H9 (cell line): ENCODE results near the gene KIF6. TPM values are rescaled to one million over a fixed set of nuclear protein-coding genes. Genes with fewer than 3 reads are reported as not detected.

Experiments used
- DNase-seq: peaks from one replicate; pipeline ENCODE4 v3.0.0-alpha.2; 2017
- H2AFZ ChIP-seq: one replicate; pipeline ENCODE4 v1.6.1; 2013; ENCODE audit warnings: mild to moderate bottlenecking, low read length, control low read depth, moderate library complexity
- H2AK5ac ChIP-seq: 2 replicates; pipeline ENCODE4 v1.6.1; 2013; ENCODE audit warnings: low read length, control low read depth, mixed read lengths; ENCODE audit not compliant: insufficient read length
- H2BK120ac ChIP-seq: one replicate; pipeline ENCODE4 v1.6.1; 2013; ENCODE audit warnings: low read depth, mild to moderate bottlenecking, low read length, control low read depth, inconsistent platforms; ENCODE audit not compliant: poor library complexity, severe bottlenecking
- H2BK12ac ChIP-seq: 2 replicates; pipeline ENCODE4 v1.6.1; 2013; ENCODE audit warnings: low read length, control low read depth, mixed read lengths, low read depth; ENCODE audit not compliant: insufficient read length
- H2BK15ac ChIP-seq: 2 replicates; pipeline ENCODE4 v1.6.1; 2013; ENCODE audit warnings: low read depth, low read length, control low read depth
- H2BK20ac ChIP-seq: one replicate; pipeline ENCODE4 v1.6.1; 2013; ENCODE audit warnings: low read depth, mild to moderate bottlenecking, low read length, control low read depth, inconsistent platforms; ENCODE audit not compliant: poor library complexity, severe bottlenecking
- H2BK5ac ChIP-seq: 2 replicates; pipeline ENCODE4 v1.6.1; 2013; ENCODE audit warnings: low read length, control low read depth, mixed read lengths; ENCODE audit not compliant: insufficient read length
- H3K14ac ChIP-seq: 2 replicates; pipeline ENCODE4 v1.6.1; 2013; ENCODE audit warnings: low read length, control low read depth; ENCODE audit not compliant: insufficient read depth
- H3K18ac ChIP-seq: 2 replicates; pipeline ENCODE4 v1.6.1; 2013; ENCODE audit warnings: low read depth, mild to moderate bottlenecking, mixed read lengths, low read length, control low read depth; ENCODE audit not compliant: insufficient read length
- H3K23ac ChIP-seq: 2 replicates; pipeline ENCODE4 v1.6.1; 2013; ENCODE audit warnings: low read length, control low read depth, mixed read lengths, low read depth; ENCODE audit not compliant: insufficient read length
- H3K23me2 ChIP-seq: 2 replicates; pipeline ENCODE4 v1.6.1; 2013; ENCODE audit warnings: low read depth, mild to moderate bottlenecking, mixed read lengths, low read length, control low read depth; ENCODE audit not compliant: insufficient read length, poor library complexity, severe bottlenecking
- H3K27ac ChIP-seq: 2 replicates; pipeline ENCODE4 v1.5.1; 2013; ENCODE audit warnings: low read length, control low read depth, mixed read lengths, low read depth; ENCODE audit not compliant: insufficient read length
- H3K27me3 ChIP-seq: 2 replicates; pipeline ENCODE4 v1.6.1; 2013; ENCODE audit warnings: low read length, control low read depth, inconsistent platforms; ENCODE audit not compliant: insufficient read depth
- H3K4ac ChIP-seq: 2 replicates; pipeline ENCODE4 v1.6.1; 2013; ENCODE audit warnings: low read depth, mild to moderate bottlenecking, control low read depth, inconsistent platforms, low read length, moderate library complexity
- H3K4me1 ChIP-seq: 2 replicates; pipeline ENCODE4 v1.6.1; 2013; ENCODE audit warnings: low read length, control low read depth, inconsistent platforms; ENCODE audit not compliant: insufficient read depth
- H3K4me2 ChIP-seq: 2 replicates; pipeline ENCODE4 v1.6.1; 2013; ENCODE audit warnings: low read length, control low read depth, mixed read lengths; ENCODE audit not compliant: insufficient read length, insufficient read depth
- H3K56ac ChIP-seq: 2 replicates; pipeline ENCODE4 v1.6.1; 2013; ENCODE audit warnings: low read depth, mild to moderate bottlenecking, mixed read lengths, low read length, control low read depth; ENCODE audit not compliant: insufficient read length
- H3K79me1 ChIP-seq: 2 replicates; pipeline ENCODE4 v1.6.1; 2013; ENCODE audit warnings: low read depth, mild to moderate bottlenecking, moderate library complexity, low read length, control low read depth, inconsistent platforms; ENCODE audit not compliant: insufficient read depth, poor library complexity, severe bottlenecking
- H3K79me2 ChIP-seq: 2 replicates; pipeline ENCODE4 v1.6.1; 2013; ENCODE audit warnings: low read length, control low read depth, inconsistent platforms; ENCODE audit not compliant: insufficient read depth
- H3K9ac ChIP-seq: 2 replicates; pipeline ENCODE4 v1.6.1; 2013; ENCODE audit warnings: low read length, control low read depth, mixed read lengths; ENCODE audit not compliant: insufficient read length; ENCODE audit errors: extremely low read depth
- H3K9me3 ChIP-seq: one replicate; pipeline ENCODE4 v1.6.1; 2013; ENCODE audit warnings: low read depth, low read length, inconsistent platforms; ENCODE audit not compliant: control insufficient read depth
- H3T11ph ChIP-seq: one replicate; pipeline ENCODE4 v1.6.1; 2013; ENCODE audit warnings: mild to moderate bottlenecking, low read length, control low read depth, inconsistent platforms
- H4K20me1 ChIP-seq: one replicate; pipeline ENCODE4 v1.6.1; 2013; ENCODE audit not compliant: control insufficient read depth, insufficient read length, insufficient read depth
- H4K5ac ChIP-seq: 2 replicates; pipeline ENCODE4 v1.6.1; 2013; ENCODE audit warnings: low read depth, mild to moderate bottlenecking, mixed read lengths, low read length, control low read depth; ENCODE audit not compliant: insufficient read length
- H4K8ac ChIP-seq: replicated peaks from 2 replicates; pipeline ENCODE4 v1.6.1; 2013; ENCODE audit warnings: low read length, control low read depth, mixed read lengths, low read depth; ENCODE audit not compliant: insufficient read length
- H4K91ac ChIP-seq: 2 replicates; pipeline ENCODE4 v1.6.1; 2013; ENCODE audit warnings: low read depth, mild to moderate bottlenecking, moderate library complexity, mixed read lengths, low read length, control low read depth; ENCODE audit not compliant: insufficient read length
- H3K27ac Mint-ChIP-seq, 3 experiments: 2 replicates in 2 of 3; 3 replicates in 1 of 3; pipeline ENCODE4 v1.8.0; 2020 to 2021; ENCODE audit warnings: mixed read lengths in 3 of 3, mild to moderate bottlenecking in 1 of 3, moderate library complexity in 1 of 3
- H3K27me3 Mint-ChIP-seq: 2 replicates; pipeline ENCODE4 v1.8.0; 2021; ENCODE audit warnings: low read depth, mild to moderate bottlenecking, moderate library complexity, mixed read lengths
- H3K36me3 Mint-ChIP-seq, 3 experiments: 2 replicates in 2 of 3; 3 replicates in 1 of 3; pipeline ENCODE4 v1.8.0; 2020 to 2021; ENCODE audit warnings: low read depth in 3 of 3, mixed read lengths in 3 of 3; ENCODE audit not compliant: insufficient read depth in 1 of 3
- H3K4me1 Mint-ChIP-seq, 2 experiments: 2 replicates each; pipeline ENCODE4 v1.8.0; 2020; ENCODE audit warnings: mixed read lengths in 2 of 2
- H3K4me3 Mint-ChIP-seq, 2 experiments: 2 replicates in 1 of 2; 3 replicates in 1 of 2; pipeline ENCODE4 v1.8.0; 2020 to 2021; ENCODE audit warnings: mild to moderate bottlenecking in 2 of 2, mixed read lengths in 2 of 2, moderate library complexity in 1 of 2
- H3K9me3 Mint-ChIP-seq, 2 experiments: 2 replicates in 1 of 2; 3 replicates in 1 of 2; pipeline ENCODE4 v1.8.0; 2020; ENCODE audit warnings: mild to moderate bottlenecking in 2 of 2, mixed read lengths in 2 of 2, moderate library complexity in 1 of 2
- CTCF ChIP-seq: fragments of 200-600 bp; sonication (generic); conservative IDR thresholded peaks from 3 replicates; pipeline ENCODE4 v1.8.0; 2021; ENCODE audit warnings: antibody characterized with exemption, mild to moderate bottlenecking
- WGBS: extraction: QIAGEN DNeasy Blood & Tissue Kit; methylation state at CpG from one replicate; pipeline ENCODE4 v1.1.7; 2013; ENCODE audit warnings: missing lambda C conversion rate, low lambda C conversion rate, mixed read lengths; ENCODE audit not compliant: insufficient read length; ENCODE audit errors: extremely low coverage; 5-methylcytosine and 5-hydroxymethylcytosine counted together
- total RNA-seq: library from RNA; stranded (reverse); gene quantifications from 2 replicates; pipeline ENCODE4 v1.2.1, GENCODE V29; 2021

The KIF6 gene
- total RNA-seq, 1 experiment from 2014 or later, result 0.63 TPM

GRCh38 chr6:39366931-39367618 lies 358.1 kb downstream of the KIF6 start:
- Histone ChIP-seq H3K56ac (no peak overlapping the region), H4K8ac (no peak overlapping the region), H3K14ac (no peak overlapping the region), H2BK20ac (no peak overlapping the region), H3K27me3 (no peaks in the 10 kb centered on the region), H3K27ac (no peak overlapping the region), H2BK15ac (no peak overlapping the region), H3K23me2 (no peaks in the 10 kb centered on the region), H3K4me1 (no peaks in the 10 kb centered on the region), H2BK120ac (no peak overlapping the region), H3K9me3 (no peaks in the 10 kb centered on the region), H4K5ac (no peak overlapping the region), H4K20me1 (no peaks in the 10 kb centered on the region), H2AFZ (no peak overlapping the region), H3K4ac (no peak overlapping the region), H3K79me1 (no peaks in the 10 kb centered on the region), H2AK5ac (no peak overlapping the region), H2BK5ac (no peak overlapping the region), H3K4me2 (no peak overlapping the region), H3K23ac (no peak overlapping the region), H3K9ac (no peak overlapping the region), H3K79me2 (no peaks in the 10 kb centered on the region), H3T11ph (no peak overlapping the region), H3K18ac (no peak overlapping the region), H4K91ac (no peak overlapping the region), H2BK12ac (no peak overlapping the region)
- Mint-ChIP-seq H3K36me3 (peaks cover 0 to 5% (median 0%) of the 10 kb centered on the region in 3 experiments; a peak in 1 of 7 replicates), H3K9me3 (peaks cover 3 to 4% of the 10 kb centered on the region in 2 experiments; a peak in 3 of 5 replicates), H3K27me3 (peaks cover 4% of the 10 kb centered on the region), H3K4me1 (peaks cover 16 to 30% of the 10 kb centered on the region in 2 experiments), H3K27ac (no peak overlapping the region), H3K4me3 (no peak overlapping the region)
- WGBS, result no CpG with 5 or more reads among the region's 9 CpGs
- no peak for TF ChIP-seq CTCF
- DNase-seq, result no peak
